CD4-positive, alpha-beta T cell (primary cell): ENCODE measurements around the gene PAN2. TPM values are rescaled to one million over a fixed set of nuclear protein-coding genes. Genes with fewer than 3 reads are reported as not detected.

Source experiments
- ATAC-seq: fragments of 200-7000 bp; cut with Tn5 transposase; one replicate; pipeline ENCODE4 v1.10.0; 2022; ENCODE audit warnings: mild to moderate bottlenecking; ENCODE audit not compliant: poor library complexity
- CTCF ChIA-PET: fragments of 350-600 bp; sonication (Branson Sonifier 250); formaldehyde crosslinking; loops from one replicate; lab custom pipeline; 2021; ENCODE audit warnings: antibody characterized with exemption, inconsistent platforms; lab: Charles Lee
- POLR2A ChIA-PET: fragments of 350-600 bp; sonication (Branson Sonifier 250); formaldehyde crosslinking; loops from one replicate; lab custom pipeline; 2021; ENCODE audit warnings: antibody characterized with exemption, inconsistent platforms; lab: Charles Lee
- DNase-seq, 14 experiments: peaks; one replicate each; pipeline ENCODE4 v3.0.0-alpha.2; 2013 to 2020; ENCODE audit warnings: mixed read lengths in 2 of 14
- H3K27ac ChIP-seq, 2 donors: one replicate each; pipeline versions ENCODE4 v1.5.1 to v1.7.0; 2013; ENCODE audit warnings: low read length in 2 of 2, low read depth in 1 of 2, mild to moderate bottlenecking in 1 of 2
- H3K27me3 ChIP-seq, 2 experiments: 1 replicate in 1 of 2; 2 replicates in 1 of 2; pipeline versions ENCODE4 v1.6.1 to v1.7.0; 2013; ENCODE audit warnings: low read length in 2 of 2, control low read depth in 1 of 2, mild to moderate bottlenecking in 1 of 2, moderate library complexity in 1 of 2; ENCODE audit not compliant: insufficient read depth in 2 of 2, control insufficient read depth in 1 of 2
- H3K36me3 ChIP-seq: one replicate; pipeline ENCODE4 v1.6.1; 2013; ENCODE audit warnings: low read length, control low read depth; ENCODE audit not compliant: insufficient read depth
- H3K4me1 ChIP-seq: one replicate; pipeline ENCODE4 v1.6.1; 2013; ENCODE audit warnings: low read length, control low read depth; ENCODE audit not compliant: insufficient read depth
- H3K4me3 ChIP-seq: one replicate; pipeline ENCODE4 v1.5.1; 2013; ENCODE audit warnings: mild to moderate bottlenecking, low read length, moderate library complexity
- H3K9me3 ChIP-seq, 2 experiments: 1 replicate in 1 of 2; 2 replicates in 1 of 2; pipeline versions ENCODE4 v1.6.1 to v1.7.0; 2013; ENCODE audit warnings: low read length in 2 of 2, mild to moderate bottlenecking in 2 of 2, control low read depth in 1 of 2, moderate library complexity in 1 of 2; ENCODE audit not compliant: control insufficient read depth in 1 of 2, insufficient read depth in 1 of 2
- H3K27ac Mint-ChIP-seq: one replicate; pipeline ENCODE4 v1.8.0; 2020; ENCODE audit warnings: mixed read lengths
- H3K27me3 Mint-ChIP-seq: one replicate; pipeline ENCODE4 v1.8.0; 2021; ENCODE audit warnings: mixed read lengths
- H3K36me3 Mint-ChIP-seq: one replicate; pipeline ENCODE4 v1.8.0; 2021; ENCODE audit warnings: low read depth, mixed read lengths
- H3K4me1 Mint-ChIP-seq: one replicate; pipeline ENCODE4 v1.8.0; 2021; ENCODE audit warnings: low read depth, mixed read lengths
- H3K4me3 Mint-ChIP-seq: one replicate; pipeline ENCODE4 v1.8.0; 2020; ENCODE audit warnings: mild to moderate bottlenecking, mixed read lengths
- H3K9me3 Mint-ChIP-seq: one replicate; pipeline ENCODE4 v1.8.0; 2020; ENCODE audit warnings: mixed read lengths
- intact Hi-C, 2 experiments: fragments of 100-400 bp; cut with DNase I in 1 of 2; cut with micrococcal nuclease in 1 of 2; formaldehyde crosslinking; loops; one replicate each; pipeline versions ENCODE4 v1.15.1 to v1.9.0; 2023 to 2025; cut with DNase I, micrococcal nuclease
- total RNA-seq, 174 experiments: library from RNA in 2 of 174; stranded (reverse) in 2 of 174; gene quantifications; one replicate each; pipeline ENCODE4 v1.2.3 and lab custom pipeline; 2021 to 2026
- TF ChIP-seq, protein P1 (sequence below): fragments of 200-600 bp; IDR thresholded peaks from one replicate; pipeline ENCODE4 v1.8.0; 2022; ENCODE audit warnings: antibody characterized with exemption, mild to moderate bottlenecking

The PAN2 gene
- total RNA-seq, 2 experiments from 2014 or later = 104 to 107 TPM

DNA sequence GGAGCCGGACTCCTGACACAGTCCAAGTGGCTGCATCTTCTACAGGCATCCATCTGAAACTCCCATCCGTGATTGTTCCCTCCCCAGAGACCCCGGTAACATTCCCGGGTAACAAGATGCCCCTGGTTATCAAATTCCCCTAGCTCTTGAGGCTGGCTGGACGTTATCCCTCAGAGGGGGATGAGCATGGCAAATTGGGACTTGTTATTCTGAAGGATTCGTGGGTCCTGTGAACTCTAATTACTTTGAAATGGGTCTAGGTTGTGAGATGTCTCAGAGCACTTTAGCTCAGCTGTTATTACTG is 642 bp upstream of the PAN2 start:
- CTCF ChIA-PET = interaction anchor here (1.5 to 1.7 kb wide), 2 partner anchors 17 to 18 kb away, joined by 4 to 5 read pairs; partner anchors contain the start of gene CNPY2
- no peaks in the 10 kb centered on the region for H3K9me3 Mint-ChIP-seq
- ATAC-seq = no peak
- H3K4me3 Mint-ChIP-seq = peak overlapping the region; percentile 94
- H3K4me3 ChIP-seq = peak overlapping the region; percentile 71
- no peak for DNase-seq
- peaks cover 62% of the 10 kb centered on the region for H3K4me1 Mint-ChIP-seq
- peak overlapping the region; percentile 100 for H3K27ac Mint-ChIP-seq
- peak overlapping the region; percentile 99 to 100 for H3K27ac ChIP-seq
- H3K27me3 ChIP-seq = no peaks in the 10 kb centered on the region
- H3K4me1 ChIP-seq = peaks cover 37% of the 10 kb centered on the region
- H3K27me3 Mint-ChIP-seq = no peaks in the 10 kb centered on the region
- intact Hi-C loops = loop anchor here (1.0 to 5.0 kb wide), 4 partner anchors 26 to 130 kb away; partner anchors contain the start of genes CS (in 1 of the 2) and STAT2 (in 1 of the 2)
- no peaks in the 10 kb centered on the region for H3K9me3 ChIP-seq
- H3K36me3 ChIP-seq = no peaks in the 10 kb centered on the region
- TF ChIP-seq, protein P1, sequence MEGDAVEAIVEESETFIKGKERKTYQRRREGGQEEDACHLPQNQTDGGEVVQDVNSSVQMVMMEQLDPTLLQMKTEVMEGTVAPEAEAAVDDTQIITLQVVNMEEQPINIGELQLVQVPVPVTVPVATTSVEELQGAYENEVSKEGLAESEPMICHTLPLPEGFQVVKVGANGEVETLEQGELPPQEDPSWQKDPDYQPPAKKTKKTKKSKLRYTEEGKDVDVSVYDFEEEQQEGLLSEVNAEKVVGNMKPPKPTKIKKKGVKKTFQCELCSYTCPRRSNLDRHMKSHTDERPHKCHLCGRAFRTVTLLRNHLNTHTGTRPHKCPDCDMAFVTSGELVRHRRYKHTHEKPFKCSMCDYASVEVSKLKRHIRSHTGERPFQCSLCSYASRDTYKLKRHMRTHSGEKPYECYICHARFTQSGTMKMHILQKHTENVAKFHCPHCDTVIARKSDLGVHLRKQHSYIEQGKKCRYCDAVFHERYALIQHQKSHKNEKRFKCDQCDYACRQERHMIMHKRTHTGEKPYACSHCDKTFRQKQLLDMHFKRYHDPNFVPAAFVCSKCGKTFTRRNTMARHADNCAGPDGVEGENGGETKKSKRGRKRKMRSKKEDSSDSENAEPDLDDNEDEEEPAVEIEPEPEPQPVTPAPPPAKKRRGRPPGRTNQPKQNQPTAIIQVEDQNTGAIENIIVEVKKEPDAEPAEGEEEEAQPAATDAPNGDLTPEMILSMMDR = no peak
- peaks cover 34% of the 10 kb centered on the region for H3K36me3 Mint-ChIP-seq
- POLR2A ChIA-PET = interaction anchor here (0.6 to 5.2 kb wide), 3 partner anchors 18 to 77 kb away, joined by 3 to 64 read pairs (median 39); partner anchors contain the start of genes ANKRD52, CNPY2 and STAT2

DNA sequence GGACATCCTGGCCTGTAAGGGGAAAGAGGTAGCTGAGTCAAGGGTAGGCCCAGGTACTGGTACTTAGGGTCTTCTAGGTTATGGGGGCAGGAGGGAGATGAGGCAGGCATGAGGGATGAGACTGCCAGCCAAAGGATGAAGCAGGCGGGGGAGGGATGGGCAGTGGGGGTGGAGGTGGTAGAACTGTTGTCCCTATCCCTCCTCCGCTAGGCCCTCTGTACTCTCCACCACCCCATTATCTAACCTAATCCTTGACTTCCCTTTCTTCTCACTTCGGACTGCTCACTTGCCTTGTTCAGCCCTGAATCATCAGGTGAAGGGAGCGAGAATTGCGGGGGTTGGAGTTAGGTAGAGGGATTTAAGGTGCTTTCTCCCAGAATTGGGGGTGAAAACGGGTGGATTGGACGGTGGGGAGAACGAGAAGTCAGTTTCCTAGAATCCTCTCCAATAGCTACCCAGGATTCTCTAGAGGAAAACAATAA is 562 bp downstream of the PAN2 start:
- ChIA-PET POLR2A (interaction anchor here (0.6 to 5.2 kb wide), 18 partner anchors 9 to 406 kb away, joined by 3 to 64 read pairs (median 4); partner anchors contain the start of genes ANKRD52, CNPY2, PA2G4 and RAB5B), CTCF (interaction anchor here (1.0 to 1.8 kb wide), 7 partner anchors 14 to 131 kb away, joined by 3 to 8 read pairs (median 5); partner anchors contain the start of genes ANKRD52, CNPY2 and STAT2)
- H3K9me3 Mint-ChIP-seq = no peaks in the 10 kb centered on the region
- Histone ChIP-seq H3K27me3 (no peaks in the 10 kb centered on the region), H3K27ac (peak overlapping the region; percentile 99 to 100), H3K9me3 (no peaks in the 10 kb centered on the region), H3K4me3 (peak overlapping the region; percentile 71), H3K4me1 (peaks cover 27% of the 10 kb centered on the region), H3K36me3 (peaks cover 4% of the 10 kb centered on the region)
- TF ChIP-seq, protein P1 = no peak
- H3K27me3 Mint-ChIP-seq = no peaks in the 10 kb centered on the region
- H3K27ac Mint-ChIP-seq = peak overlapping the region; percentile 100
- ATAC-seq (peak; percentile 3), DNase-seq (peak in 4 of 14 experiments; percentile 2 to 14 (median 10))
- intact Hi-C loops = loop anchor here in 1 of 2 experiments (2.0 to 5.0 kb wide), 2 partner anchors 14 to 129 kb away; no protein-coding TSS in a partner anchor
- peak overlapping the region; percentile 94 for H3K4me3 Mint-ChIP-seq
- peaks cover 50% of the 10 kb centered on the region for H3K4me1 Mint-ChIP-seq
- peaks cover 33% of the 10 kb centered on the region for H3K36me3 Mint-ChIP-seq

DNA sequence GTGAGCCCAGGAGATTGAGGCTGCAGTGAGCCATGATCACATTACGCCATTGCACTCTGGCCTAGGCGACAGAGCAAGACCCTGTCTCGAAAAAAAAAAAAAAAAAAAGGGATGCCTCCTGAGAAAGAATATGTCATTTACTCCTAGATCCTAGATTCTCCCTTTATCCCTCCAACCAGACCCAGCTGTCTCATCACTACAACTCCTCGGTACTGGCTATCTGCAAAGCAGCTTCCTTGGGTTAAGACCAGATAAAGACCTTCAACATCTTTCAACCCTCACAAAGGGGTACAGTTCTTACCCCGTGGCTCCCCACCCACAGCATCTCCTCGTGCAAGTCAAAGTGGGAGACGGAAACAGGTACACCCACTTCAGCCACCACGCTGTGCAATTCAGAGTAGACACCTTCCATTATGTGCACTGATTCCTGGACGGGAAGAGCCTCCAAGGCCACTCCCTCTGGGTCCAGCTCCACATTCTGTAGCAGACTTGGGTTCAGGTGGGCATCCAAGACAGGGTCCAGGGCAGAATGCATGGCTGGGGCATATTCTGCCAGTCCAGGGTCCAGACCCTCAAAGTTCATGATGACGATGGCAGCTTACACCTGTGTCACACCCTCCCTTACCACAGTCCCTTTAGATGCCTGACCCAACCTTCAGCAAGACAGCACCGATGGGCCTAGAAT is 1.1 kb downstream of the PAN2 start:
- TF ChIP-seq, protein P1 = no peak
- peak overlapping the region; percentile 99 to 100 for H3K27ac ChIP-seq
- H3K4me3 ChIP-seq = peak overlapping the region; percentile 71
- no peaks in the 10 kb centered on the region for H3K9me3 ChIP-seq
- H3K36me3 ChIP-seq = peaks cover 10% of the 10 kb centered on the region
- ChIA-PET POLR2A (interaction anchor here (0.6 to 5.2 kb wide), 16 partner anchors 10 to 406 kb away, joined by 3 to 64 read pairs (median 4); partner anchors contain the start of genes CNPY2, PA2G4, RAB5B and RNF41), CTCF (interaction anchor here (1.1 to 1.8 kb wide), 3 partner anchors 15 to 132 kb away, joined by 7 to 8 read pairs (median 8); partner anchors contain the start of gene STAT2)
- intact Hi-C loops = loop anchor here in 1 of 2 experiments (2.0 to 5.0 kb wide), 2 partner anchors 14 to 130 kb away; no protein-coding TSS in a partner anchor
- H3K27ac Mint-ChIP-seq = peak overlapping the region; percentile 100
- H3K36me3 Mint-ChIP-seq = peaks cover 39% of the 10 kb centered on the region
- H3K4me1 Mint-ChIP-seq = peaks cover 44% of the 10 kb centered on the region
- H3K4me3 Mint-ChIP-seq = peak overlapping the region; percentile 94
- DNase-seq (no peak), ATAC-seq (no peak)
- no peaks in the 10 kb centered on the region for H3K27me3 ChIP-seq
- no peaks in the 10 kb centered on the region for H3K9me3 Mint-ChIP-seq
- H3K4me1 ChIP-seq = peaks cover 21% of the 10 kb centered on the region
- no peaks in the 10 kb centered on the region for H3K27me3 Mint-ChIP-seq
